HUES6 (cell line): ENCODE results near the gene FKBP9.

Experiments
- H3K27ac ChIP-seq: 2 replicates; pipeline ENCODE4 v1.7.0; 2013; ENCODE audit warnings: low read depth, mild to moderate bottlenecking, low read length, inconsistent platforms
- H3K27me3 ChIP-seq: 2 replicates; pipeline ENCODE4 v1.6.1; 2013; ENCODE audit warnings: low read length; ENCODE audit not compliant: control insufficient read depth, insufficient read depth
- H3K36me3 ChIP-seq: 2 replicates; pipeline ENCODE4 v1.6.1; 2013; ENCODE audit warnings: low read length; ENCODE audit not compliant: control insufficient read depth, insufficient read depth
- H3K4me1 ChIP-seq: 2 replicates; pipeline ENCODE4 v1.6.1; 2013; ENCODE audit warnings: low read length; ENCODE audit not compliant: control insufficient read depth, insufficient read depth
- H3K4me3 ChIP-seq: 2 replicates; pipeline ENCODE4 v1.5.1; 2013; ENCODE audit warnings: low read depth, low read length
- H3K9ac ChIP-seq: one replicate; pipeline ENCODE4 v1.6.1; 2013; ENCODE audit warnings: mild to moderate bottlenecking, low read length
- H3K9me3 ChIP-seq: 2 replicates; pipeline ENCODE4 v1.6.1; 2013; ENCODE audit warnings: low read depth, low read length; ENCODE audit not compliant: control insufficient read depth, insufficient read depth

The FKBP9 gene

GRCh38 chr7:33048257-33048656 is 91.0 kb downstream of the FKBP9 start:
- Histone ChIP-seq H3K9me3 (no peaks in the 10 kb centered on the region), H3K9ac (no peak overlapping the region), H3K27me3 (no peaks in the 10 kb centered on the region), H3K4me1 (no peaks in the 10 kb centered on the region), H3K27ac (no peak overlapping the region), H3K36me3 (no peaks in the 10 kb centered on the region), H3K4me3 (no peak overlapping the region)

- no peak overlapping the region for H3K9ac ChIP-seq
- H3K36me3 ChIP-seq: no peaks in the 10 kb centered on the region
- no peaks in the 10 kb centered on the region for H3K9me3 ChIP-seq
- H3K4me3 ChIP-seq: no peak overlapping the region
- no peaks in the 10 kb centered on the region for H3K4me1 ChIP-seq
- H3K27me3 ChIP-seq: no peaks in the 10 kb centered on the region
- H3K27ac ChIP-seq: no peak overlapping the region
These were observed 91.5 kb downstream of the FKBP9 start for GRCh38 chr7:33048704-33049103.

- Histone ChIP-seq H3K9me3 (no peaks in the 10 kb centered on the region), H3K4me1 (no peaks in the 10 kb centered on the region), H3K27me3 (no peaks in the 10 kb centered on the region), H3K27ac (no peak overlapping the region), H3K9ac (no peak overlapping the region), H3K36me3 (no peaks in the 10 kb centered on the region), H3K4me3 (no peak overlapping the region)
These were observed 93.5 kb downstream of the FKBP9 start for GRCh38 chr7:33050535-33051318.

- Histone ChIP-seq H3K9me3 (no peaks in the 10 kb centered on the region), H3K4me3 (no peak overlapping the region), H3K36me3 (no peaks in the 10 kb centered on the region; the same call in 1 of the 2 replicates), H3K27ac (no peak overlapping the region), H3K9ac (no peak overlapping the region), H3K27me3 (no peaks in the 10 kb centered on the region), H3K4me1 (no peaks in the 10 kb centered on the region)
These were observed 96.5 kb downstream of the FKBP9 start for GRCh38 chr7:33053721-33054120.

- Histone ChIP-seq H3K36me3 (no peaks in the 10 kb centered on the region; the same call in 1 of the 2 replicates), H3K4me3 (no peak overlapping the region), H3K9me3 (no peaks in the 10 kb centered on the region), H3K27ac (no peak overlapping the region), H3K9ac (no peak overlapping the region), H3K27me3 (no peaks in the 10 kb centered on the region), H3K4me1 (no peaks in the 10 kb centered on the region)
These were observed 97.2 kb downstream of the FKBP9 start for GRCh38 chr7:33054261-33054964.

GRCh38 chr7:33055158-33055557 is 97.9 kb downstream of the FKBP9 start:
- H3K9ac ChIP-seq: no peak overlapping the region
- no peaks in the 10 kb centered on the region for H3K27me3 ChIP-seq
- no peaks in the 10 kb centered on the region; the same call in 1 of the 2 replicates for H3K36me3 ChIP-seq
- no peak overlapping the region for H3K27ac ChIP-seq
- no peaks in the 10 kb centered on the region for H3K4me1 ChIP-seq
- H3K4me3 ChIP-seq: no peak overlapping the region
- H3K9me3 ChIP-seq: no peaks in the 10 kb centered on the region
